GM19372 (cell line): ENCODE data around the gene PKP4.

Experiments
- ATAC-seq: cut with Tn5 transposase; IDR thresholded peaks from one replicate; pipeline ENCODE4 v1.9.1; 2021; ENCODE audit warnings: mild to moderate bottlenecking, low read depth, moderate library complexity; ENCODE audit not compliant: unreplicated experiment

Gene PKP4

DNA sequence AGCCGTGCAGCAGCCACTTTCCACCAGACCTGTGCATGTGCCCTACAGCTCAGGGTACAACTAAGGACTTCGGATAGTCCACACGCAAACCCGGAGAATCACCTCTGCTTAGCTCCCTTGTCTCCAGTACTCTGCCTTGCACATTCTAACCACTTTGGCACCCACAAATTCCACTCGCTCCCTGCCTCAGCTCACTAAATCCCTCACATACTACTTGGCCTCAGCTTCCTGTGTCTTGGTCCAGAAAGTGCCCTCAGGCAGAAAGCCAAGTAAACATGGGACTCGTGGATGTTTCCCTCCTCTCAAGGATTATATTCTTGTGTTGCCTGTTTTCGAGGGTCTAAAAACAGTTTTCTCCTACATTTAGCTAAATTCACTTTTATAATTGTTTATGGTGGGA lies 180.6 kb downstream of the PKP4 start:
- no peak for ATAC-seq

DNA sequence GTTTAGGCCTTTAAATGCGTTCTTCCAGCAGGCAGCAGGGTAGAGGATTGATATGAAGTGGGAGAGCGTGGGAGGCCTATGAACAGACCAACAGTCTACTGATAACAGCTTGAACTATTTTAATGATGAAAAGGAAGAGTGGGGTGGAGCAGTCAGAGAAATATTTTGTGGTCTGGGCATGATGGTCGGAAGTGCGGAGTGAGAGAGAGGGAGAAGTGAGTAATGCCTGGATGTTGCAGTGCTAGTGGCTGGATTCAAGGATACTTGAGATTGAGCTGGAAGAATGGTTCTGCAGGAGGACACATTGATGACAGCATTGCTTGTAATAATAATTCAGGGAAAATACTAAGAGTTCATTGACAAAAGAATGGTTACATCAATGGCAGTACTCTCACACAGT lies 187.4 kb downstream of the PKP4 start:
- no peak for ATAC-seq

DNA sequence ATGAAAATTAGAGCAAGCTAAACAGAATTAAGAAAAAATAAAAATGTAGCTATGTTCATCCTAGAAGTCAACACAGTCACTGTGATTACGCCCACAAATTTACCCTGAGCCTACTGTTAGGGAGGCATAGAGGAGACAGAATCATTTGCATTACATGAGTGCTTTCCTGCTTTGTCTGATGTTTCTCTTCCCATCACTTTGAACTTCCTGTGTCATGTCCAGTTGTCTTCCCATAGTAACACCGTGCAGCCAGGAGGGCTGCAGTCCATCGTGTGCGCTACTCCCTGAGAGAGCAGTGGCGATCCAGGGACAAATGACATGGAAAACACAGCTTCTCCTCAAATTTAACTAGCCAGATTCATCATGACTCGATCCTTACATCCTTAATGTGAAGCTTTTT lies 188.5 kb downstream of the PKP4 start:
- no peak for ATAC-seq

DNA sequence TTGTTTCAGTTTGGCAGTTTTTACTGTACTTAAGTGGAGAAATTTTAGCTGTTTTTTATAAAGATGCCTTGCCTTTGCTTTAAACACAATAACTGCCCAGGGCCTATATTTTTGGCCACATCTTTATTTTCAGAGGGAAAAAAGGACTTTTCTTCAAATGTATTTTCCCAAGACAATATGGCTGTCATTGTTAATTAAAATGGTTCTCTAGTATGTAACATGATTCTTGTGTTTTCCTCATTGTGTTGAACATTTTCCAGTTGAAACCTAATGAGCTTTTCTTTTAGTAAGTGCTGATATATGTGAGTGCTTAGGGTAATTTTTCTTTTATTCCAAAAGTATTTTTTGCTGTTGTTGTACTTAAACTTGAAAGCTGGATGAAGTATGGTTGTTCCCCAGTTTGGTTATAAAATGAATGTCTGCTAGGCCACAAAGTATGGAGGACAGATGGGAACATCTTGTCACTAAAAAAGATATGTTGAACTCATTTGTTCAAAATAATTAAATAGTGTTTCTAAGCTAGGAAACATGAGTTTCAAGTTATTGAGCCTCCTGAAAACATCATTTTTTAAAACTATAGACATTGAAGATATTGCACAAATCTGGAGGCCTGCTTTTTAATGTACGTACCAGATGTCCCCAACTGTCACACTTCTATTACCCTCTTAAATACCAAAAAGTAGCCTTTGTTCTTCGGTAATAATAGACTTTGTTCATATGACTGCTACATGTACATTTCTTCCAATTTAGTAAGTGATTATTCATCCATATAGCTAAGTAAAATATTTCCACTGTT lies 190.9 kb downstream of the PKP4 start:
- ATAC-seq, result no peak

DNA sequence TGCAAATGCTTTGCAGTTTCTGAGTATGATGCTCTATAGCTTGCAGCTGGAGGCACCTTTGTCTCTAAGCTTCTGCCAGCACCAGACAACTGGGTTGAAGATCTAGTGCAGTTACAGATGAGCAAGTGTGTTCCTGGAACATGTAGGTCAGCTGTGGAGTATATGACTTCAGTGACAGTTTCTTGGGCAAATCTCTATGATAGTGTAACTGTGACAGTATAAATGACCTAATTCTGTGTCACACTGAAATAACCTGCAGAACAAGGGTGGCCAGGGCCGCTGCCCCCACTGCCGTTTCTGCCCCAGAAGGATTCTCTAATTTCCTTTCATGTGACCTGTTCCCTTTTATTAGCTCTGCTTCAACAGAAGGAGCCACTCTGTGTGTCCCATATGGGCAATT lies 193.1 kb downstream of the PKP4 start:
- no peak for ATAC-seq

DNA sequence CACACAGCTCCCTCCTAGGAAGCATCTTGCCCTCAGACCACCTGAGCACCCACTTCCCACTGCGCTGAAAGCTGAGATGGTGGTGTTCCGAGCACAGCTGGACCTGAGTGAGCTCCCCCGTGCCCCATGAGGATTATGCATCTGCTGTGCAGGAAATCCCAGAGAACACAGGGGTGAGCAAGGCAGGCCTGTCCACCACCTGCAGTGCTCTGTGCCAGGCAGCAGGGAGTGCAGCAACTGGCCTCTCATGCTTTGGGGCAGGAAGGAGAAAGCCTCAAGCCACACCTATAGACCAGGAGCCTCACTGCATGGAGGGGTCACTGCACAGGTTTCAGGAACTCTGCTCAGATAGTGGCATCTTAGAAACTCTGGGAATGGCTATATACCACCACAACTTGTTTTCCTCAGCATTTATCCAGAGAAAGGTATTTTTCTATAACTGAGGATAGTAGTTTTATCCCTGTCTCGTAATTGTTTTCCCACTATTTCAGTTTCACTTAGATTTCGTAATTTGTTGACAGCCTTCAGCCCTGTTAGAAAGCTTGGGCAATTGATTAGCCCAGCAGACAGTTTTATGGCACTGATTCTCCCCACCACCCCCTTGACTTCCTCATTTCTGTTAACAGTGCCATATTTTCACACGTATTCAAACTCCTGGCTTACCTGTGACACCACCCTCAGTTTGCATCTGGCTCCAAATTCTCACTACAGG lies 194.1 kb downstream of the PKP4 start:
- ATAC-seq, result no peak

DNA sequence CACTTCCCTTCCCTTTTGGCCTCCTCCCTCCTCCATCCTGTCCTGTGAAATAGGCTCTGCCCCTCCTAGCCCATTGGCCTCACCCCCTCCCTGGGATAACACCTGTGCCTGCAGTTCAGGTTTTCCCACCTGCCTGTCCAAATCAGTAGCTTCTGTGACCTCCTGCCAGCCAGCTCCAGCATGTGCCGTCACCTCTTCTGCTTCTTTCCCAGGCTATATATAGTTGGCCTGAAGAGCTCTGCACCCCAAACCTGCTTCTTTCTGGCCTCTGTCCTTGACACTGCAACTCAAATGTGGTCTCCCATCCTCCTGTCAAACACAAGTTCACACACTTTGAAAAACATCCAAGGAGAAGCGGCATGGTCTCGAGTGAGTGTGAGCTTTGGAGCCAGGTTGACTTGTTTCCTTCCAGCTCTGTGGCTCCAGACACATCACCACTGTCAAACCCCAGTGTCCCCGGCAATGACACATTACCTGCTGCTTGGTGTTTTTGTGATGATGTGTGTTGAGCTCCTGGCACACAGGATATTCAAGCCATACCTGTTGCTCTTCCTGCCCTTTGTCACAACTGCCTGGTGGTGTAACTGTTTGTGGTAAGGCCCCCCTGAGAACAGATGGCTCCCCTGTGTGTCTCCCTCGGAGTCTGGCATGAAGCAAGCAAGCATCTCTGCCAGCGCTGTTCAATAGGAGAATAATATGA lies 194.8 kb downstream of the PKP4 start:
- ATAC-seq, result no peak

DNA sequence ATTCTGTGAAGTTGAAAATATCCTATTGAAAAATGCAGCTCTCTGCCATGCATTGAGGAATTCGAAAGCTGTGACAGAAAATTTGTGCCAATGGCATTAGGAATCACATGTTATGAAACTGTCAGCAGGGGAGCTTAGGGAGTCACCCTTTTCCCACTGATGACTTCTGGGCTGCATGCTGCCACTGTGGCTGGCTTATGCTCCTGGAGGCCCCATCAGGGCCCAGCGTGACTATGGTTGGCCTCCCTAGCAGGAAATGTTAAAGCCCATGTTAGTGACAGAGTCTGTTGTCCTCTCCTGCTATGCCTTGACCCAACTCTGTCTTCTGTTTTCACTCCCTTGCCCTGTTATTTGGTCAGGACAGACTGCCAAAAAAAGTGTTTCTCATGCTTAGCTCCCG lies 198.9 kb downstream of the PKP4 start:
- ATAC-seq, result no peak

DNA sequence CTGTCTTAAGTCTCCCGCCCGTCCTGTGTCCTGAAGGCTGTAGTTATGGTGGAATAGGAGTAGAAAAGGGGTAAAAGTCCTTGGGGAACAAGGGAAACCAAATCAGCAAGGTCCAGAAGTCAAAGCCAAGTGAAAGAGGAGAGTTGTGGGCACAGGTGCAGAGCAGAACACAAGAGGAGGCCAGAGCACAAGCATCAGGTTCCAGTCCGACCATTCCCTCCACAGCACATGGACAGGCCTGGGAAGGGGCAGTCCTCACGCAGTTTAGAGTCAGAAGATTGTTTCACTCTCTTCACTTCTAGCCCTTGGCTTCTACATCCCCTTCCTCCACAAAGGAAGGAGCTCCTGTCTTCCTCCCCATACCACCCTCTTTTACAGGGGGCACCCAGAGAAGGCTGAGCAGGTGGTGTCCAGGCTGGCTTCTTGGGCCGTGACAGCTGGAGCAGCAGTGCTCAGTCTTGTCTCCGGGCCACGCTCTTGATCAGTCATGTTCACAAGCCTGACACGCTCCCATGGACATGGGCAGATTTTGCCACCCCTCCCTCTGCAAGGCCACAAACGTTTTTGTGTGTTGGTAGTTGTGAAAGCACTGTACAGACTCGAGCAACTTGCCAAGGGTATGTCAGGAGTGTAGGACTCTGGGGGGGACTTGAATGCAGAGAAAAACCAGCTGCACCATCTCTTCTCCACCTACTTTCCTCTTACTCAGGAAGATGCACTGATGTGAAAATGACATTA lies 199.9 kb downstream of the PKP4 start:
- ATAC-seq, result no peak

DNA sequence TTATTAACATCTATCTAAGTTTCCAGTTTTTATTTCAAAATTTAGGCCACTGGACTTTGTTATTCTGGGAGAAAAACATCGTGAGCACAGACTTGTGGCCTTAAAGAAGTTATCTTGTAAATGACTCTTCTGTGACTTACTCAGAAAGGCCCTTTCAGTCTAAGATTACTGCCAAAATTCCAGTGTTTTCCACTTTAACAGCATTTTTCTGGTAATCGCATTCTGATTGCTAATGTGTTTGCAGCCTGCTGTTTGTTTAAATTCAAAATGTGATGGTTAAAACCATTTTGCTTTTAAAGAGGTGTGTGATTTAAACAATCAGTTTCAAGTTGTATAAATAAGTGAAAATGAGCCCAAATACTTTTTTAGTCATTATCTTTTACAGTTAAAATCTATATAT lies 201.6 kb downstream of the PKP4 start:
- no peak for ATAC-seq

DNA sequence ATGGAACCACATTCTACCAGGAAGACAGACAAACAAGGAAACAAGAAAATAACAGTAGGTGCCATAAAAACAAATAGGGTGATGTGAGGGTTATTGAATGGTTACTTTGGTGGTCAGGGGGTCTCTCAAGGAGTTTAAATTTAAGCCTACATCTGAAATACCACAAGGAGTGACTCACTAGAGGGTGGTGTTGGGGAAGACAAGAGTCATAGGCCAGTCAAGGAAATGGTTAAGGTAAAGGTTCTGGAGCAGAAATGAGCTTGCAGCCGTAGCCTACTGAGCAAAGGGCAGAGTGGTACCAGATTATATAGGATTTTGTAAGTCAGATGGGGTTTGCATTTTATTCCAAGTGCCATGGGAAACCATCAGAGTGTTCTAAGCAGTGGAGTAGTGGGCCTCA lies 202.7 kb downstream of the PKP4 start:
- no peak for ATAC-seq

DNA sequence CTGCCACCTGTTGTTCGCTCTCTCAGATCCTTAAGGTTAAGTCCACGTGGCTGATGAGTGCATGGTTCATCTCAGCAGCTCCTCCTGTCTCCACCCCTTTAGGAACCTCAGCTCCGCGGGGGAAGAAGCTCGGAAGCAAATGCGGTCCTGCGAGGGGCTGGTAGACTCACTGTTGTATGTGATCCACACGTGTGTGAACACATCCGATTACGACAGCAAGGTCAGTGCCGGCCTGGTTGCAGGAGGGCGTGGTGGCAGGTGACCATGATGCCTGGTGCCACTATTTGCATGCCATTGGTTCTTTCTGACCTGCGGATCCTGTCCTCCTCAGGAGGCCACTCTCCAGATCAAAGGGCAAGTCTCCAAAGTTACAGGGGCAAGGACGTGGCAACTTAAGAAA lies 204.5 kb downstream of the PKP4 start:
- no peak for ATAC-seq

DNA sequence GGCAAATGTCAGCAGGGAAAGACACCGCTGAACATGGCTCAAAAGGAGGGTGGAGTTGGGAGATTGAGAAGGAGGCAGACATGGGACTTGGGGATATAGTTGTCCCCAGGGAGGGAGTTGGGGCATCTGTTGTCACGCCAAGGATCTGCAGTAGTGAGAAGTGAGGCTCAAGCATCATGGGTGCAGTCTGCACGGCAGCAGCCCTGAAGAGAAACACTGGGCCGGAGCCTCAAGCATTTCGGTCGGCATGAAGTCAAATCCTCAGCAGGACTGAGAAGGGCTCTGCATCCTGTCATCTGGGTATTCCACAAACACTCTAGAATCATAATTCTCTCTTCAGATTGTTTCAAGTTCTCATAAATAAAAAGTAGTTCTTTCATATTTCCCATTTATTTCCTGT lies 205.7 kb downstream of the PKP4 start:
- no peak for ATAC-seq

DNA sequence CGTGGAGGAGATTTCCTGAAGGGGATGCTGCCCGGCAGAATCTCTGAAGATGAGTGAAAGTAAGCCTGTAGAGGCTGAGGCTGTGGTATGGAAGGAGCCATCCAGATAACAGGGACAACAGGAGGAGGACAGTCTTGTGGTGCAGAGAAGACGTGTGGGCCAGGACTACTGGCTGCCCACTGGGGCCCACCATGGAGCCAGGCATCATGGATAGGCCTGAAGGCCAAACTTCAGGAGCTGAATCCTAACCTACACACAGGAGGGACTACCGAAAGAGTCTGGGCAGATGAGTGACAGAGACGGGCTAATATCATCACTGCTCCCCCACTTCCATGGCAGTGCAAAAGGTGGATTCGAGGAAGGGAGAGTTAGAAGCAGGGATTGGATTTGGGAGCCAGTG lies 207.0 kb downstream of the PKP4 start:
- ATAC-seq, result no peak

DNA sequence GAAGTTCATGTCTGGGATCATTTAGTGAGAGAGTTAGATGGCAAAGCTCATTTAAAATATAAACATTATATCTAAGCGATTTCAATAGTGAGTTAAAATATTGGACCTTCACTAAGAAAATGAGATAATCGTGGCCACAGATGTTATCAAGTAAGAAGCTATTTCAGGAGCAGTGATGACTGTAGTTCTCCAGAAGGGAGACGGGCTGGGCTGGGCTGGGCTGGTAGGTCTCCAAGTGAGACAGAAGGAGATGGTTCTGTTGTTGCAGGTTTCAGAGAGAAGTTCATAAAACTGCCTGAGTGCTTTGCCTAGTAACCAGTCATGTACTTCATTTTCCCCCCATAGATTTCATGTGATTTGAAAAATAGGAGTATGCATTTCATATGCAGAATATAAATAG lies 208.2 kb downstream of the PKP4 start:
- no peak for ATAC-seq

DNA sequence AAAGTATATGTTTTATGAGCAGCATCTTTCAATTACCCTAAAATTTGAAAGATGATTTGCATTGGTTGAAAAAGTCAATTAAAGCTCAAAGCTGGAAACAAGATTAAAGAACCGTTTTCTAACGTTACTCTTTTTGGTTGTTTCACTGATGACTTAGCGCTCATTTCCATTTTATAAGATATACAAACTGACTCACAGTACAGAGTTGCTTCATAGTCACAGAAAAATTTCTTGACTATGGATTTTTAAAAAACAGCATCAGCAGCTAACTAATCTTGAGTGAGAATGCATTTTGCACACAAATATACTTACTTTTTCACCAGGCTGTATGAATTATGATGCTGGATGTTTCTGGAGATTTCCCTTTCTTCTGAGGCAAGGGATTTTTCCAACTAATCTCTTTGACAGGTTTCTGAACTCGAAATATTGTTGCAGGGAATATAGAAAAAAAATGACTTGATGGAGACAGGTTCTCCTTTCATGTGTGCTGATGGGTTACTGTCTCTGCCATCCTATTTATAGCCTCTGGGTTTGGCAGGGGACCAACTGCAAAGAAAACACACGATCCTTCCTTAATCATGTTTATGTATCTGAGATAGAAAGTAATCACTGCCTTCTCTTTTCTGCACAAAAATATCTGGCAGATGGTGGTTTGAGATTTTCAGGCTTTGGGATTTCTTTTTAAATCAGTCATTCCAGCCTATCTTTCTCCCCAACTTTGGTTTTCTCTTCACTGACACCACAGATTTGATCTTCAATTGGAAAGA lies 209.0 kb downstream of the PKP4 start:
- ATAC-seq, result no peak

DNA sequence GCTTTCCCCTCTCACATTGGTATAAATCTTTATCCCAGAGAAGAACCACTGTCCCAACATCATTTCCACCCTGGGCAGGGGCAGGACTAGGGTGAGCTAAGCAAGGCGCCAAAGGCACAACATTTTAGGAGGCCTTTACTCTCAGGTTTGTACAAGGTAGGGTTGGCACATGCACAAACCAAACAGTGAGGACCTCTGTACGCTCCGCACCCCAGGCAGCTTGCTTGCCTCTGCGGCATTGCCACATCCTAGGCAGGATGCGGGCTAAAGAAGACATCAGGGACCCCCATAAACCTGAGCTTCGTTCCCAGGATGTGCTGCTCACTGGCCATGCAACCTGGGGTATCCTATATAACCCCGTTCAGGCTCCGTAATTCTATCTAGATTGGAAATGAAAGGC lies 210.2 kb downstream of the PKP4 start:
- no peak for ATAC-seq

DNA sequence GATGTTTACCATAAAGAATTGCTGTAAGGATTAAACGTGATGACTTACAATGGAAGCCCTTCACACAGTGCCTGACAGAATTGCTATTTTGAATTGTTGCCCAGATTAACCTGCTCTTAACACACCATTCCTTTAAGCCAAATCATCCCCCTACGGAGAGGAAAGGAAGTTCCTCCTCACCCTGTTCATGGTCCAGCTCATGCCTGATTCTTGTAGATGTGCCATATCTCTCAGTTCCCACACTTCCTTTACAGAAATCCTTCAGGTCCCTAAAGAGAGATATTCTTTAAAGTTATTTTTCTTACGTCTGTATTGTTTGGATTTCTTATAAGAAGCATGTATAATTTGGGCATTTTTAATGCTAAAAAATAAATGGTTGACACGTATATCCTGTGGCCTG lies 210.8 kb downstream of the PKP4 start:
- no peak for ATAC-seq

DNA sequence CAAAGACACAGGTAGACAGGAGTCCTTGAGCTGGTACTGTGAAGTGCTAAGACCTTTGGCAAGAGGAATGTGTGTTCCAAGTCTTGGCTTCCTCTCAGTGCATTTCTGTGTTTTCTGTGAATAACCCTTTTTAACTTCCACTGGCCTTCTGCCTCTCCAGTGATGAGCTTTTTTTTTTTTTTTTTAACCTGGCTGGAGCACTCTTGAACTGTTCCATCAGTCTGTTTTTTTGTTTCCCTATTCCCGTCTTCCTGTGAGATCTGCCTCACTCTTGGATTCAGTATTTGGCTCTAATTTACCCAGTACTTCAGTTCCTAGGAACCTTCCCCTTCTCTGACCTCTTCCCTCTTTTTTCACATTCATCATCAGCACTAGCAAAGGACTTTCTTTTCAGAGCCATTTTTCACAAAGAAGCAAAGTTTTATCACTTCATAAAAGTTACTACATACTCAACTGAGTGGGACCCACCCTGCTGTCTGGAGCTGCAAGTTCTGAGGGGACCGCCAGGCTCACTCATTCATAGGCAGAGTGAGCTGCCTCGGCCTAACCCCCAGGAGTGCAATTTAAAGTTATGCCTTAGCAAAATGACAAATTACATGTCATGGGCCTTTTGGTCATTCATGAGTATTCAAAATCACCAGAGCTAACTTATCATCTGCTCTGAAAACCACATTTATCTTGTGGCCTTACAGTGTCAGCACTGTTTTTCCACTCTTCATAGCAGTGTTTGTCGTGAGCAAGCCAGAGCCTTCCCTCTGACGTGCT lies 211.4 kb downstream of the PKP4 start:
- no peak for ATAC-seq

DNA sequence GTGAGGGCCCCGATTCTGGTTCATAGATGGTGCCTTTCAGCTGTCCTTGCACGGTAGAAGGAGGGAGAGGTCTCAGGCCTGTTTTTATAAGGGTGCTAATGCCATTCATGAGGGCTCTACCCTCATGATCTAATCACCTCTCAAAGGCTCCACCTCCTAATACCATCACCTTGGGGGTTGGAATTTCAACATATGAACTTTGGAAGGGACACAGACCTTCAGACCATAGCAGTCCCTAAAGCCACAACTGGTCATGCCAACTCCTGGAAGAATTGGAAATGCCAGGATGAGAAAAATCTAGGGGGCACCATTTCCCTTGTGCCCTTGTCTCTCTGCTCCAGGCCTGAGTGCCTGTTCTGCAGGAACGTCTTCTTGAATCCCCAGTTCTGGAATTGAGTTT lies 213.5 kb downstream of the PKP4 start:
- ATAC-seq, result no peak
